Brain microvascular endothelial cell (primary cell): ENCODE results near the gene VARS1.
A peak's percentile ranks its signal among the peaks of the same experiment; 100 is the strongest.
"Not testable (repeated sequence)": the region's sequence is repeated elsewhere in the genome, so short reads cannot be mapped to it uniquely, and the experiment has no call there.

Source experiments
- DNase-seq: peaks from one replicate; pipeline ENCODE4 v3.0.0-alpha.2; 2020
- H3K27ac ChIP-seq: fragments of 250-450 bp; sonication (Bioruptor Pico); 2 replicates; pipeline ENCODE4 v1.5.1; 2020; ENCODE audit warnings: mild to moderate bottlenecking, moderate library complexity
- H3K27me3 ChIP-seq: fragments of 250-450 bp; sonication (Bioruptor Pico); replicated peaks from 2 replicates; pipeline ENCODE4 v1.5.1; 2020; ENCODE audit warnings: mild to moderate bottlenecking
- H3K36me3 ChIP-seq: fragments of 250-450 bp; sonication (Bioruptor Pico); replicated peaks from 2 replicates; pipeline ENCODE4 v1.5.1; 2020; ENCODE audit warnings: mild to moderate bottlenecking
- H3K4me3 ChIP-seq: 2 replicates; pipeline ENCODE4 v1.5.1; 2011; ENCODE audit warnings: low read depth, mild to moderate bottlenecking, control low read depth, low read length, moderate library complexity
- CTCF ChIP-seq: IDR thresholded peaks from 2 replicates; pipeline ENCODE4 v1.5.1; 2011; ENCODE audit warnings: low read depth, mild to moderate bottlenecking, moderate library complexity, low read length, control low read depth, inconsistent platforms; ENCODE audit errors: missing control alignments
- in situ Hi-C: cut with HindIII; loops from 2 replicates; pipeline ENCODE4 v1.10.0; 2017; ENCODE audit warnings: low sequenced_read_pairs, low pct_ligation_motif_present

VARS1 gene

GRCh38 chr6:31794294-31794865 is 1.2 kb downstream of the VARS1 start:
- H3K4me3 ChIP-seq: peak overlapping the region; percentile 90
- no peak for TF ChIP-seq CTCF
- H3K27me3 ChIP-seq: no peaks in the 10 kb centered on the region
- peak; percentile 19 for DNase-seq
- peaks cover 23% of the 10 kb centered on the region for H3K36me3 ChIP-seq
- peak overlapping the region; percentile 96 for H3K27ac ChIP-seq
- in situ Hi-C loops: no loop called here

GRCh38 chr6:31793927-31794245 is 1.7 kb downstream of the VARS1 start:
- H3K36me3 ChIP-seq: peaks cover 25% of the 10 kb centered on the region
- in situ Hi-C loops, DNase-seq, H3K27me3 ChIP-seq: not testable (repeated sequence)
- H3K27ac ChIP-seq: peak overlapping the region; percentile 96
- H3K4me3 ChIP-seq: peak overlapping the region; percentile 90

- peak overlapping the region; percentile 15 for H3K4me3 ChIP-seq
- peak; percentile 55 for DNase-seq
- peaks cover 25% of the 10 kb centered on the region for H3K36me3 ChIP-seq
Measured at GRCh38 chr6:31792761-31793171, 2.8 kb downstream of the VARS1 start.

GRCh38 chr6:31792090-31792374 is 3.5 kb downstream of the VARS1 start:
- Histone ChIP-seq H3K27ac (no peak overlapping the region), H3K36me3 (peaks cover 25% of the 10 kb centered on the region), H3K27me3 (no peaks in the 10 kb centered on the region), H3K4me3 (no peak overlapping the region)
- no peak for DNase-seq
- TF ChIP-seq CTCF: no peak
- in situ Hi-C loops: no loop called here

More at GRCh38 chr6:31792761-31793171, 2.8 kb downstream of the VARS1 start:
- Histone ChIP-seq H3K27me3 (no peaks in the 10 kb centered on the region), H3K27ac (peak overlapping the region; percentile 23)
- no peak for TF ChIP-seq CTCF
- in situ Hi-C loops: no loop called here

DNA sequence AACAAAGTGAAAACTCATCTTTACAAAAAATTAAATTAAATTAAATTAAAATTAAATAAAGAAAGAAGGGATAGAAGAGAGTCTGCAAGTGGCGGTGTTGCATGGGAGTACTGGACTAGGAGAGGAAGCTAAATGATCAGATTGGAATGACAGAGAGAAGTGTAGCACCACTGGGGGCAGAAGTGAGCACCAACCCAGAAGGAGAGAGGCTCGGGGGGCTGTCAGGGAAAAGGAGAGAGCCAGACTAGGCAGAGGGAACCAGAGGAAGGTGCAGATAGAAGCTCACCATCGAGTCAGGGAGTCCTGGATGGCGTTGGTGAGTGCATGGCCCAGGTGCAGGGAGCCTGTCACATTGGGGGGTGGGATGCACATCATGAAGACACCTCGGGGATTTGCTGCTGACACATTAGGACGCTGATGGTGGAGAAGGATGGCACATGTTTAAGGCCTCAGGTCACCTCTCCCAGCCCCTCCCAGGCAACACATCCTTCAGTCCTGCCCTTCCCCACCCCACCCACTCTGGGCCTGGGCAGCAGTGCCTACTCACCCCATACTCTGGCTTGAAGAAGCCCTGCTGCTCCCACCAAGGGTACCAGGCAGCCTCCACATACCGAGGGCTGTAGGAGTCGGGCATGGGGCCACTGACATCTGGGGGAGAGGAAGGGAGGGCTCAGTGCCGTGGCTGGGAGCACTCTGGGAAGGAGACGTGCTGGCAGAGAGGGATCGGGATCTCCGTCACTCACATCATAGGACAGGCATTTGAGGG is 4.0 kb downstream of the VARS1 start:
- Histone ChIP-seq H3K27ac (no peak overlapping the region), H3K36me3 (peaks cover 25% of the 10 kb centered on the region), H3K27me3 (no peaks in the 10 kb centered on the region), H3K4me3 (no peak overlapping the region)
- in situ Hi-C loops: no loop called here
- DNase-seq: peak; percentile 45
- TF ChIP-seq CTCF: peak; percentile 82

DNA sequence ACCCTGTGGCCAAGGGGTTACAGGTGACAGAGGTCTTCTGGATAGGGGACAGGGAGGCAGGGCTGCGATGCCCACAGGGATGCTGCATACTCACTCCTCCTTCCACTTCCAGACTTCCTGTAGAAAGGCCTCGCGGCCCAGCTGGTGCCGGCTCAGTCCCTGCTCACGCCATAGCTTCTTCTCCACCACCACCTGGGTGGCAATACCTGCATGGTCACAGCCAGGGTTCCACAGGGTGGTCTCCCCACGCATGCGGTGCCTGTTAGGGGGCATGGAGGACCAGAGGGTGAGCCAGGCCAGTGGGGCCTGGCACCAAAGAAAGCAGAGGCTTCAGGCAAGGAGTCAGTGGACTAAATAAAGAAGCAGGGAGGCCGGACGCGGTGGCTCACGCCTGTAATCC is 10.1 kb downstream of the VARS1 start:
- no peak for DNase-seq
- H3K36me3 ChIP-seq: peaks cover 66% of the 10 kb centered on the region
- no peaks in the 10 kb centered on the region for H3K27me3 ChIP-seq
- H3K27ac ChIP-seq: no peak overlapping the region
- H3K4me3 ChIP-seq: no peak overlapping the region
- in situ Hi-C loops: no loop called here
- no peak for TF ChIP-seq CTCF
